Lung (tissue), 12 donors: ENCODE data around the gene EFNA5. TPM values are rescaled to one million over a fixed set of nuclear protein-coding genes. Genes with fewer than 3 reads are reported as not detected.

Experiments used
- ATAC-seq: fragments of 200-7000 bp; cut with Tn5 transposase; one replicate; pipeline ENCODE4 v1.9.1; 2020; ENCODE audit warnings: moderate number of reproducible peaks; ENCODE audit not compliant: insufficient read depth, low FRiP score
- DNase-seq, 3 donors: peaks; one replicate each; pipeline ENCODE4 v3.0.0-alpha.2; 2013 to 2017
- H3K27ac ChIP-seq, 2 donors: one replicate each; pipeline ENCODE4 v1.5.1; 2013; ENCODE audit warnings: mild to moderate bottlenecking in 2 of 2, moderate library complexity in 2 of 2, control low read depth in 1 of 2, inconsistent platforms in 1 of 2, low read depth in 1 of 2, low read length in 1 of 2
- H3K27me3 ChIP-seq, 3 donors: one replicate each; pipeline ENCODE4 v1.5.1; 2013; ENCODE audit warnings: low read length in 2 of 3; ENCODE audit not compliant: control insufficient read depth in 3 of 3, insufficient read depth in 3 of 3
- H3K36me3 ChIP-seq, 4 donors: one replicate each; pipeline ENCODE4 v1.5.1; 2013; ENCODE audit warnings: low read length in 4 of 4, mild to moderate bottlenecking in 1 of 4, moderate library complexity in 1 of 4; ENCODE audit not compliant: control insufficient read depth in 4 of 4, insufficient read depth in 4 of 4
- H3K4me1 ChIP-seq, 5 donors: one replicate each; pipeline ENCODE4 v1.5.1; 2013; ENCODE audit warnings: low read length in 5 of 5, mild to moderate bottlenecking in 2 of 5, moderate library complexity in 1 of 5; ENCODE audit not compliant: control insufficient read depth in 5 of 5, insufficient read depth in 5 of 5
- H3K4me3 ChIP-seq: one replicate; pipeline ENCODE4 v1.5.1; 2013; ENCODE audit warnings: mild to moderate bottlenecking, control low read depth, moderate library complexity
- H3K9ac ChIP-seq, 2 donors: one replicate each; pipeline ENCODE4 v1.5.1; 2013; ENCODE audit warnings: low read length in 2 of 2, control low read depth in 1 of 2; ENCODE audit not compliant: insufficient read depth in 1 of 2
- H3K9me3 ChIP-seq, 4 donors: one replicate each; pipeline ENCODE4 v1.5.1; 2013; ENCODE audit warnings: low read length in 3 of 4, mild to moderate bottlenecking in 1 of 4, moderate library complexity in 1 of 4; ENCODE audit not compliant: control insufficient read depth in 4 of 4, insufficient read depth in 3 of 4
- WGBS, 2 donors: extraction: QIAGEN DNeasy Blood & Tissue Kit; methylation state at CpG; one replicate each; pipeline ENCODE4 v1.1.7; 2013; 5-methylcytosine and 5-hydroxymethylcytosine counted together
- polyA plus RNA-seq, 2 donors: library from polyadenylated mRNA; stranded (reverse); fragments of 200-250 nt; gene quantifications; one replicate each; pipeline ENCODE4 v1.2.1, GENCODE V29; 2013
- total RNA-seq, 2 donors: library from RNA; depleted of rRNA in 1 of 2; stranded (reverse); fragments of >200 nt in 1 of 2; gene quantifications; one replicate each; pipeline ENCODE4 v1.2.1, GENCODE V29; 2014 to 2021
- TF ChIP-seq, protein P1 (sequence below): IDR thresholded peaks from 2 replicates; pipeline ENCODE4 v1.5.1; 2012; ENCODE audit warnings: mild to moderate bottlenecking; ENCODE audit errors: control extremely low read depth, extremely low read depth
- donor health status: control.
- donor health status: control.
- donor health status: Bipolar disorder and iron deficiency.
- donor health status: healthy.
- donor health status: DM: yes; HTN: yes; CAD: no.

EFNA5 gene
- total and polyA plus RNA-seq, 4 donors = 2.1 to 18.4 (median 7.8) TPM

DNA sequence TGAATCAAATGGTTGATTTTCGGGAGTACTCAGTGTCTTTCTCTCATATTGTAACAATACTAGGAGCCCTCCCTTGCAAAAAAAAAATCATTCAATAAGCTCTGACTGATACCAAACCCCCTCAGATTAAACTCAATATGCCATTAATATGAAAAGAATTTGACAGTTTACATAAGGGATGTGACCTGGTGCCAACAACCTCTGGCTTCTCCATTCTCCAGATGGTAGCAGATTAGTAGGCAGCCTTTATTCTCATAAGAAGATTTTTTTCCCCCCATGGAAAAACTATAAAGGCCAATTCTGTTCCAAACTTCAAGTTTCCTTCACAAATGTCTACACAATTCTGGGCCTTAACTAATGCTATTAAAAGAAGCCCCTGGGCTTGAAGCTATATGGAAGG lies 96.5 kb downstream of the EFNA5 start:
- Histone ChIP-seq H3K4me3 (no peak overlapping the region), H3K4me1 (peaks cover 2 to 72% (median 34%) of the 10 kb centered on the region in 5 donors), H3K27ac (no peak overlapping the region), H3K27me3 (no peaks in the 10 kb centered on the region), H3K9me3 (no peaks in the 10 kb centered on the region), H3K9ac (no peak overlapping the region), H3K36me3 (no peaks in the 10 kb centered on the region)
- WGBS, 2 donors = 93 to 100% methylated on average over 1 of the region's 1 CpG
- TF ChIP-seq, protein P1, sequence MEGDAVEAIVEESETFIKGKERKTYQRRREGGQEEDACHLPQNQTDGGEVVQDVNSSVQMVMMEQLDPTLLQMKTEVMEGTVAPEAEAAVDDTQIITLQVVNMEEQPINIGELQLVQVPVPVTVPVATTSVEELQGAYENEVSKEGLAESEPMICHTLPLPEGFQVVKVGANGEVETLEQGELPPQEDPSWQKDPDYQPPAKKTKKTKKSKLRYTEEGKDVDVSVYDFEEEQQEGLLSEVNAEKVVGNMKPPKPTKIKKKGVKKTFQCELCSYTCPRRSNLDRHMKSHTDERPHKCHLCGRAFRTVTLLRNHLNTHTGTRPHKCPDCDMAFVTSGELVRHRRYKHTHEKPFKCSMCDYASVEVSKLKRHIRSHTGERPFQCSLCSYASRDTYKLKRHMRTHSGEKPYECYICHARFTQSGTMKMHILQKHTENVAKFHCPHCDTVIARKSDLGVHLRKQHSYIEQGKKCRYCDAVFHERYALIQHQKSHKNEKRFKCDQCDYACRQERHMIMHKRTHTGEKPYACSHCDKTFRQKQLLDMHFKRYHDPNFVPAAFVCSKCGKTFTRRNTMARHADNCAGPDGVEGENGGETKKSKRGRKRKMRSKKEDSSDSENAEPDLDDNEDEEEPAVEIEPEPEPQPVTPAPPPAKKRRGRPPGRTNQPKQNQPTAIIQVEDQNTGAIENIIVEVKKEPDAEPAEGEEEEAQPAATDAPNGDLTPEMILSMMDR = no peak
- no peak for ATAC-seq
- no peak for DNase-seq

DNA sequence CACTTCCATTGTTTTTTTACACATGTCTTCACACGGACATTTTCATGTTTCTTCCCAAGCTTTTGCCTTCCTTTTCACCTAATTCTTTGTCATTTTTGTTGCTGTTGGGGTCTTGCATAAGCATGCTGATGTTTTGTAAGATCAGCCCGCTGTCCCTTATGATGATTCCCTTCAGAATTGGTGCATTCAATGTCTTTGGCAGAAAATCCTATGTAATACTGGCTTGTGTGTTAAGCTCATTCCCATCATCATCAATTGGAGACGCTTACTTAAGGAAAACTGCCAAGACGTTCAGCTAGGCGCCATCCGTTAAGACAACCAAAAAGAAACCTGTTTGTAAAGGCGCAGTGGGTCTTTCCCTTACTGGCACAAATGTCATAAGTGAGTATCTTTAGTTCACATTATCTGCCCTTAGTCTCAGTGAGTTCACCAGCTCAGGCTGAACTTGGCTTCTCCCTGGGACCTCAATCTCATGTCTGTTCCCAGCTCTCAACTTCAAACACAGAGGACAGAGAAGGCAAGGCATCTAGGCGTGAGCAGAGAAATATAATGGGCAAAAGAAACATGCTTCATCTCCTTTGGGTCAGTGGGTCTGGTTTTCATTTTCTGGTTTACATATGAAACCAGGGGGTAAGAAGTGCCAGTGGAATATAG lies 97.9 kb downstream of the EFNA5 start:
- Histone ChIP-seq H3K27me3 (no peaks in the 10 kb centered on the region), H3K4me1 (peaks cover 2 to 60% (median 20%) of the 10 kb centered on the region in 5 donors), H3K27ac (peak overlapping the region in 1 of 2 donors; percentile 40), H3K4me3 (no peak overlapping the region), H3K9me3 (no peaks in the 10 kb centered on the region), H3K9ac (no peak overlapping the region), H3K36me3 (no peaks in the 10 kb centered on the region)
- WGBS, 2 donors = 82 to 85% methylated on average over 8 of the region's 8 CpGs
- TF ChIP-seq, protein P1 = no peak
- ATAC-seq (no peak), DNase-seq (peak; percentile 31 to 83 (median 79))

DNA sequence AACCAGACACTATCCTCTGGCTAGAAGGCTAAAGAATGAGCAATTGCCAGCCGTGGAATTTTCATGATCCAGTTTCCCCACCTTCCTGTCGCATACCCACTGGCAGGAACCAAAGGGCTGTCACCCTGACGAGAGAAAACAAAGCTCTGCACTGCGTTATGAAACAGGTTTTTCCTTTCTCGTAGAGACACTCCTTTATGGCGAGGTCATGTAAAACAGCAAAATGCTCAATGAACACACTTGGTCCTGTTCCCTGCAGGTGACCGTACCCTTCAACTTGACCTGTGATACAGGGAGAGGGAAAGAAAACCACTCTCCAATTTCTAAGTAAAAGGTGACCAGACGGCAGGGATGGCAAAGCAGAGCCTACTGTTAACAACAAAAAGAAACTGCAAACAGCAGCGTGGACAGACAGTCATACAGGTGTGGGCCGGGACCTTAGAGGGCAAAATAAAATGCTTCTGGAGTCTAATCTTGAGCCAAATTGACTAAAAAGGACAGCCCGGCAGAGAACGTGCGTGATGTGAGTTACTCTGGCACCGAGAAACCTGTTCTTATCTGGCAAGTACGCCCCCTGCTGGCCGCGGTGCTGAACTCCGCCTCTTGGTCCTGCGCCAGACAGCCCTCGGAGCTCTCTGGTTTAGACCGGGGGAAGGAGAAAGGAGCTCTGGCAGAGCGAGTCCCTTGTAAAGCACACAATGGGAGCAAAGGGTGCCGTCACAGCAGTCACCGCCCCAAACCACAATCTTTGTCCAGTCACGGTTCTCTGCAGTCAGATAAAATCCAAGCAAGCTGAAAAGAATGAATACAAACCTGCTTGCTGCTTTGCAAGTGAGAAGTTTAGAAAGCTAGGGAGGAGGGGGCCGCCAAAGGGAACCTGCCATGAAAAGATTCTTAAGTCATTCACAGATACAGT lies 98.9 kb downstream of the EFNA5 start:
- no peaks in the 10 kb centered on the region for H3K36me3 ChIP-seq
- DNase-seq = peak; percentile 96 to 97 (median 97)
- WGBS, 2 donors = 3 to 4% methylated on average over 26 of the region's 26 CpGs
- no peaks in the 10 kb centered on the region for H3K27me3 ChIP-seq
- peak overlapping the region; percentile 37 to 95 for H3K9ac ChIP-seq
- peaks cover 2 to 59% (median 12%) of the 10 kb centered on the region in 5 donors for H3K4me1 ChIP-seq
- ATAC-seq = peak; percentile 89
- TF ChIP-seq, protein P1 = peak; percentile 80
- H3K4me3 ChIP-seq = no peak overlapping the region
- H3K27ac ChIP-seq = peak overlapping the region; percentile 64 to 77
- H3K9me3 ChIP-seq = no peaks in the 10 kb centered on the region
